ENCODE measurements around the gene USP11. TPM values are rescaled to one million over a fixed set of nuclear protein-coding genes. Genes with fewer than 3 reads are reported as not detected.

Gene USP11
- polyA plus RNA-seq, 1 donor (not counting 4 experiments of a cell fraction or from before 2014, with no cell fraction given) = 6.3 TPM

- H3K36me3 ChIP-seq (ENCODE audit: control insufficient read depth in 2 of 2, extremely low read depth in 1 of 2, insufficient read depth in 2 of 2, low read length in 2 of 2) = no peaks in the 10 kb centered on the region
- no peak for TF ChIP-seq EZH2 (IDR thresholded peaks at IDR 0.05; ENCODE audit: low read length)
- TF ChIP-seq, protein P1, sequence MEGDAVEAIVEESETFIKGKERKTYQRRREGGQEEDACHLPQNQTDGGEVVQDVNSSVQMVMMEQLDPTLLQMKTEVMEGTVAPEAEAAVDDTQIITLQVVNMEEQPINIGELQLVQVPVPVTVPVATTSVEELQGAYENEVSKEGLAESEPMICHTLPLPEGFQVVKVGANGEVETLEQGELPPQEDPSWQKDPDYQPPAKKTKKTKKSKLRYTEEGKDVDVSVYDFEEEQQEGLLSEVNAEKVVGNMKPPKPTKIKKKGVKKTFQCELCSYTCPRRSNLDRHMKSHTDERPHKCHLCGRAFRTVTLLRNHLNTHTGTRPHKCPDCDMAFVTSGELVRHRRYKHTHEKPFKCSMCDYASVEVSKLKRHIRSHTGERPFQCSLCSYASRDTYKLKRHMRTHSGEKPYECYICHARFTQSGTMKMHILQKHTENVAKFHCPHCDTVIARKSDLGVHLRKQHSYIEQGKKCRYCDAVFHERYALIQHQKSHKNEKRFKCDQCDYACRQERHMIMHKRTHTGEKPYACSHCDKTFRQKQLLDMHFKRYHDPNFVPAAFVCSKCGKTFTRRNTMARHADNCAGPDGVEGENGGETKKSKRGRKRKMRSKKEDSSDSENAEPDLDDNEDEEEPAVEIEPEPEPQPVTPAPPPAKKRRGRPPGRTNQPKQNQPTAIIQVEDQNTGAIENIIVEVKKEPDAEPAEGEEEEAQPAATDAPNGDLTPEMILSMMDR (optimal IDR thresholded peaks at IDR 0.05 in 1 of 3, IDR thresholded peaks at IDR 0.05 in 1 of 3, conservative IDR thresholded peaks at IDR 0.05 in 1 of 3; ENCODE audit: extremely low read depth in 1 of 3, insufficient read depth in 2 of 3, low read length in 3 of 3) = no peak
- H3K27ac ChIP-seq (ENCODE audit: control insufficient read depth, insufficient read depth, low read length) = no peak overlapping the region
- no peak overlapping the region for H2AFZ ChIP-seq (ENCODE audit: control insufficient read depth, low read length)
- H3K4me1 ChIP-seq (ENCODE audit: control insufficient read depth, extremely low read depth, insufficient read depth, low read length) = no peaks in the 10 kb centered on the region
- no peak overlapping the region for H3K9ac ChIP-seq (ENCODE audit: control insufficient read depth, extremely low read depth, insufficient read depth, low read length)
- FAIRE-seq (no peak), DNase-seq (ENCODE audit: low read depth, low spot score) (no peak)
- H4K20me1 ChIP-seq (ENCODE audit: control insufficient read depth, extremely low read depth, insufficient read depth, low read length) = no peaks in the 10 kb centered on the region
- dilution Hi-C loops (cut with MboI; ENCODE audit: extremely low pct_ligation_motif_present, low sequenced_read_pairs) = no loop called here
- no peaks in the 10 kb centered on the region for H3K9me3 ChIP-seq (ENCODE audit: control insufficient read depth, low read depth, low read length)
- no peak overlapping the region for H3K4me2 ChIP-seq (ENCODE audit: control insufficient read depth, extremely low read depth, insufficient read depth, low read depth, low read length)
- H3K9me1 ChIP-seq (ENCODE audit: control insufficient read depth, extremely low read depth, insufficient read depth, low read length) = no peaks in the 10 kb centered on the region
- H3K79me2 ChIP-seq (ENCODE audit: control insufficient read depth, insufficient read depth, low read length) = no peaks in the 10 kb centered on the region
- no peak overlapping the region for H3K4me3 ChIP-seq (ENCODE audit: control insufficient read depth in 2 of 3, extremely low read depth in 1 of 3, insufficient read depth in 2 of 3, low read depth in 1 of 3, low read length in 3 of 3)
- H3K27me3 ChIP-seq (ENCODE audit: control insufficient read depth, extremely low read depth, insufficient read depth, low read length) = no peaks in the 10 kb centered on the region
These were observed 11.9 kb downstream of the USP11 start for GRCh38 chrX:47244676-47245075.

DNA sequence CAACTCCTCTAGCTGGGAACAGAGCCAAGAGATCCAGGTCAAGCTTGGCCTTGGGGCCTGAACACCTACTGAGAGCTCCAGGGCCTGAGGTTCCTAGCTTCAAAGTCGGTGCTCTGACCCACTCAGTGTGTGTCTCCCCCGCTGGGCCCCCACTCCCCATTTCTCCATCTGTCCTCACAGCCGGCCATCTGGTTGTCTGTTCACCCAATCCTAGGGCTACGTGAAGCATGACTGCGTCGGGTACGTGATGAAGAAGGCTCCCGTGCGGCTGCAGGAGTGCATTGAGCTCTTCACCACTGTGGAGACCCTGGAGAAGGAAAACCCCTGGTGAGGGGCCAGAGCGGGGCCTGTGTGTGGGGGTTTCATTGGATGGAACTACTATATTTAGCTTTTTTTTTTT, 12.3 kb downstream of the USP11 start:
- H3K9me1 ChIP-seq (ENCODE audit: control insufficient read depth, extremely low read depth, insufficient read depth, low read length) = no peaks in the 10 kb centered on the region
- no peak for DNase-seq (ENCODE audit: low read depth, low spot score)
- dilution Hi-C loops (cut with MboI; ENCODE audit: extremely low pct_ligation_motif_present, low sequenced_read_pairs) = no loop called here
- no peaks in the 10 kb centered on the region for H4K20me1 ChIP-seq (ENCODE audit: control insufficient read depth, extremely low read depth, insufficient read depth, low read length)
- no peaks in the 10 kb centered on the region for H3K79me2 ChIP-seq (ENCODE audit: control insufficient read depth, insufficient read depth, low read length)
- no peak overlapping the region for H3K9ac ChIP-seq (ENCODE audit: control insufficient read depth, extremely low read depth, insufficient read depth, low read length)
- H3K4me2 ChIP-seq (ENCODE audit: control insufficient read depth, extremely low read depth, insufficient read depth, low read depth, low read length) = no peak overlapping the region
- H3K27me3 ChIP-seq (ENCODE audit: control insufficient read depth, extremely low read depth, insufficient read depth, low read length) = no peaks in the 10 kb centered on the region
- no peak for FAIRE-seq
- H2AFZ ChIP-seq (ENCODE audit: control insufficient read depth, low read length) = no peak overlapping the region
- H3K36me3 ChIP-seq (ENCODE audit: control insufficient read depth in 2 of 2, extremely low read depth in 1 of 2, insufficient read depth in 2 of 2, low read length in 2 of 2) = no peaks in the 10 kb centered on the region
- no peaks in the 10 kb centered on the region for H3K4me1 ChIP-seq (ENCODE audit: control insufficient read depth, extremely low read depth, insufficient read depth, low read length)
- H3K27ac ChIP-seq (ENCODE audit: control insufficient read depth, insufficient read depth, low read length) = no peak overlapping the region
- TF ChIP-seq EZH2 (IDR thresholded peaks at IDR 0.05; ENCODE audit: low read length) = no peak
- TF ChIP-seq, protein P1 (optimal IDR thresholded peaks at IDR 0.05 in 1 of 3, IDR thresholded peaks at IDR 0.05 in 1 of 3, conservative IDR thresholded peaks at IDR 0.05 in 1 of 3; ENCODE audit: extremely low read depth in 1 of 3, insufficient read depth in 2 of 3, low read length in 3 of 3) = no peak
- H3K9me3 ChIP-seq (ENCODE audit: control insufficient read depth, low read depth, low read length) = no peaks in the 10 kb centered on the region
- H3K4me3 ChIP-seq (ENCODE audit: control insufficient read depth in 2 of 3, extremely low read depth in 1 of 3, insufficient read depth in 2 of 3, low read depth in 1 of 3, low read length in 3 of 3) = no peak overlapping the region
